HL-60 (cell line): ENCODE measurements around the gene SALL1.

Source experiments
- DNase-seq, 2 experiments: peaks; one replicate each; pipeline ENCODE4 v3.0.0-alpha.2; 2010 to 2020; ENCODE audit warnings: low read depth in 1 of 2, low spot score in 1 of 2
- H3K27ac ChIP-seq: fragments of 250-450 bp; sonication (Bioruptor Pico); replicated peaks from 2 replicates; pipeline ENCODE4 v1.5.1; 2020; ENCODE audit warnings: mild to moderate bottlenecking, moderate library complexity
- H3K27me3 ChIP-seq: fragments of 250-450 bp; sonication (Bioruptor Pico); 2 replicates; pipeline ENCODE4 v1.5.1; 2021; ENCODE audit warnings: mild to moderate bottlenecking, moderate library complexity; ENCODE audit not compliant: insufficient read depth, poor library complexity, severe bottlenecking
- H3K4me3 ChIP-seq: replicated peaks from 2 replicates; pipeline ENCODE4 v1.5.1; 2011; ENCODE audit warnings: mild to moderate bottlenecking, control low read depth, low read length; ENCODE audit not compliant: insufficient read depth
- GABPA ChIP-seq: IDR thresholded peaks from 2 replicates; pipeline ENCODE4 v1.6.1; 2012; ENCODE audit warnings: low read depth
- POLR2AphosphoS5 ChIP-seq: IDR thresholded peaks from 2 replicates; pipeline ENCODE4 v1.6.1; 2012; ENCODE audit warnings: low read depth
- SPI1 ChIP-seq: IDR thresholded peaks from 2 replicates; pipeline ENCODE4 v1.6.1; 2012; ENCODE audit warnings: low read depth, mild to moderate bottlenecking, borderline replicate concordance
- TF ChIP-seq, protein P1 (sequence below): IDR thresholded peaks from one replicate; pipeline ENCODE4 v1.5.1; 2011; ENCODE audit warnings: low read length, control low read depth, inconsistent platforms; ENCODE audit not compliant: insufficient read depth
- TF ChIP-seq, protein P2 (sequence below): IDR thresholded peaks from 2 replicates; pipeline ENCODE4 v1.6.1; 2012; ENCODE audit warnings: low read depth; ENCODE audit not compliant: insufficient replicate concordance

Gene SALL1

DNA sequence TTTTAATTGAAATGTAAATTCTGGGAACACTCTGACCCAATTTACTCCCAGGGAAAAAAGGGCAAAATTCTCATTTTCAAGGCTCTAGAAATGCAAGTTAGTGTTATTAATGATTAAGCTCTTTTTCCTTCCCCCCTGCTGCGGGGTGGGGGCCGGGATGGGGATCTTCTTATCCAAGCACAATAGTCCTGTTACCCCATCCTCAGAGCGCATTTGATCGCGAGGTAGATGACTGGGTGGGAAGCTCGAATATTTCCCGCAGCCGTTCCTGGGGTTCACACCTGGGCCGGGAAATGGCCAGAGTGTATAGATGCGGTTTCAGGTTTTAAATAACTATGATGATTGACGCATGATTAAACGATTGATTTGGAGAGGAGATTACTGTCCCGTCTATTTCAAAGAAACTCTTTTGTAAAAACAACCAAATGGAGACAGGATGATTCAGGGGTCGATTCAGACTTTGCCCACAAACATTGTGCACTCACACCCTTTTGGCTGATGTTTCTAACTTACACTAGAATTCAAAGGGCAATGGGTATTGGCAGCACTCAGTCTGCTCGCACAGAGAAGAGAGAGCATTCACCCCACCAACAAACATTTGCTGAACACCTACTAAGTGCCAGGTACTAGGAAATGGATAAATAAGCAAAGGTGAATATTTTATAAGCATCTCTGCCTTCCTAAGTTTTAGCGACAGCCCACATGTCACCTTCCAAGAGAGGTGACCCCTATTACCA, 55.0 kb downstream of the SALL1 start:
- no peak for DNase-seq
- Histone ChIP-seq H3K27me3 (peaks cover 6% of the 10 kb centered on the region), H3K4me3 (no peak overlapping the region), H3K27ac (no peak overlapping the region)
- TF ChIP-seq, protein P1, sequence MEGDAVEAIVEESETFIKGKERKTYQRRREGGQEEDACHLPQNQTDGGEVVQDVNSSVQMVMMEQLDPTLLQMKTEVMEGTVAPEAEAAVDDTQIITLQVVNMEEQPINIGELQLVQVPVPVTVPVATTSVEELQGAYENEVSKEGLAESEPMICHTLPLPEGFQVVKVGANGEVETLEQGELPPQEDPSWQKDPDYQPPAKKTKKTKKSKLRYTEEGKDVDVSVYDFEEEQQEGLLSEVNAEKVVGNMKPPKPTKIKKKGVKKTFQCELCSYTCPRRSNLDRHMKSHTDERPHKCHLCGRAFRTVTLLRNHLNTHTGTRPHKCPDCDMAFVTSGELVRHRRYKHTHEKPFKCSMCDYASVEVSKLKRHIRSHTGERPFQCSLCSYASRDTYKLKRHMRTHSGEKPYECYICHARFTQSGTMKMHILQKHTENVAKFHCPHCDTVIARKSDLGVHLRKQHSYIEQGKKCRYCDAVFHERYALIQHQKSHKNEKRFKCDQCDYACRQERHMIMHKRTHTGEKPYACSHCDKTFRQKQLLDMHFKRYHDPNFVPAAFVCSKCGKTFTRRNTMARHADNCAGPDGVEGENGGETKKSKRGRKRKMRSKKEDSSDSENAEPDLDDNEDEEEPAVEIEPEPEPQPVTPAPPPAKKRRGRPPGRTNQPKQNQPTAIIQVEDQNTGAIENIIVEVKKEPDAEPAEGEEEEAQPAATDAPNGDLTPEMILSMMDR = no peak
- TF ChIP-seq GABPA = no peak
- no peak for TF ChIP-seq POLR2AphosphoS5
- TF ChIP-seq, protein P2, sequence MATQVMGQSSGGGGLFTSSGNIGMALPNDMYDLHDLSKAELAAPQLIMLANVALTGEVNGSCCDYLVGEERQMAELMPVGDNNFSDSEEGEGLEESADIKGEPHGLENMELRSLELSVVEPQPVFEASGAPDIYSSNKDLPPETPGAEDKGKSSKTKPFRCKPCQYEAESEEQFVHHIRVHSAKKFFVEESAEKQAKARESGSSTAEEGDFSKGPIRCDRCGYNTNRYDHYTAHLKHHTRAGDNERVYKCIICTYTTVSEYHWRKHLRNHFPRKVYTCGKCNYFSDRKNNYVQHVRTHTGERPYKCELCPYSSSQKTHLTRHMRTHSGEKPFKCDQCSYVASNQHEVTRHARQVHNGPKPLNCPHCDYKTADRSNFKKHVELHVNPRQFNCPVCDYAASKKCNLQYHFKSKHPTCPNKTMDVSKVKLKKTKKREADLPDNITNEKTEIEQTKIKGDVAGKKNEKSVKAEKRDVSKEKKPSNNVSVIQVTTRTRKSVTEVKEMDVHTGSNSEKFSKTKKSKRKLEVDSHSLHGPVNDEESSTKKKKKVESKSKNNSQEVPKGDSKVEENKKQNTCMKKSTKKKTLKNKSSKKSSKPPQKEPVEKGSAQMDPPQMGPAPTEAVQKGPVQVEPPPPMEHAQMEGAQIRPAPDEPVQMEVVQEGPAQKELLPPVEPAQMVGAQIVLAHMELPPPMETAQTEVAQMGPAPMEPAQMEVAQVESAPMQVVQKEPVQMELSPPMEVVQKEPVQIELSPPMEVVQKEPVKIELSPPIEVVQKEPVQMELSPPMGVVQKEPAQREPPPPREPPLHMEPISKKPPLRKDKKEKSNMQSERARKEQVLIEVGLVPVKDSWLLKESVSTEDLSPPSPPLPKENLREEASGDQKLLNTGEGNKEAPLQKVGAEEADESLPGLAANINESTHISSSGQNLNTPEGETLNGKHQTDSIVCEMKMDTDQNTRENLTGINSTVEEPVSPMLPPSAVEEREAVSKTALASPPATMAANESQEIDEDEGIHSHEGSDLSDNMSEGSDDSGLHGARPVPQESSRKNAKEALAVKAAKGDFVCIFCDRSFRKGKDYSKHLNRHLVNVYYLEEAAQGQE = no peak
- TF ChIP-seq SPI1 = no peak

DNA sequence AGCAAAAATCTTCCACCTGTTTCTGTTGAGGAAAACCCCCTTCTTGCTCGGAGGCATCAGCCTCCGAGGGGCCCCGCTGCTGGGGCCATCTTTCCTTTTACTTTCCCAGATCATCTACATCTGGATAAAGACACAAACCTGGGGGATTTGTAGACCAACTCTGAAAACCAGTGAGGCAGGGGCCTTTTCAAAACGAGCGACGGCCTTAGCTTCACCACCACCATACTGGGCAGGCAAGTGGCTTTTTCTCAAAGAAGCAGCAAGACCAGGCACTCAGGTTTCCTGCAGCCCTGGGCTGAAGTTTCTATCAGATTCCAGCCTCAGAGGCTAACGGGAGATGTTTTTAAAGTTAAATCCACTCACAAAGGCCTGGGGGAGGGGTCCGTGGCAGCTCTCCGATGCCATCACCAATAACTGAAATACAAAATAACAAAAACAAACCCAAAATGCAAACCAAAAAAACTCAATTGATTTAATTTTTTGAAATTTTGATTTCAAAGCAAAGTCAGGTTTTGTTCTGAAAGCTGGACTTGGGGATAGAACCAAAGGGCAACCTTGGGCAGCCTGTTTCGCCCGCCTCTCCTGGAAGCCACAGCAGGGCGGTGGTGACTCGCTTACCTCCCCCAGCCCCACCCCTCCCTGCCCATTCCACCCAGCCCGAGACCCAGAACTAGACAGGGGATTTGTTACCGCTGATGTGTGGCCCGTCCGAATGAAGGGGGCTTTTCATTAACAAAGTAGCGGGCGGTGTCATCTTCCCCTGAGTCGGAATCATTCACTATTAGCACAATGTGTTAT, 55.8 kb downstream of the SALL1 start:
- no peak for DNase-seq

DNA sequence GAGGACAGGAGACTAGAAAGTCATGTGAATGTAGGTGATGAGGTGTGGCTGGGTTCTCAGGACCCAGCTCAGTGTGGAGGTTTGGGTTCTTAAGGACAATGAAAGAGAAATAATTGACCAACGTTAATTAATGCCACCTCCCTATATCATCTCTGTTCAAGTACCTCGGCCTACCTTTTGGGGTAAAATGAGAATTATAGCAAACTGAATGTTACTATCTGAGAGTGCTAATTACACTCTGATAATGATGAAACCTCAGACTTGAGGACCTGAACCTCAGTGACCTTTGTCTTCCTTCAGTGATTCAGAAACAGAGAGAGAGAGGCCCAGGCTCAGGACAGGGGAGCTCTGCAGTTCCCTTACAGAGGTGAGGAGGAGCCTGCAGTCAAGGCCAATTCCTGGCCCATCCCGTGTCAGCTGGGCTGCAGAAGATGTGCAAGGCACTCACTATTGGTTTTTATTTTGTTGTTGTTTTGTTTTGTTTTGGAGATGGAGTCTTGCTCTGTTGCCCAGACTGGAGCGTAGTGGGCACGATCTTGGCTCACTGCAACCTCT, 57.3 kb downstream of the SALL1 start:
- Histone ChIP-seq H3K27me3 (peaks cover 6% of the 10 kb centered on the region), H3K27ac (no peak overlapping the region), H3K4me3 (no peak overlapping the region)
- TF ChIP-seq GABPA (no peak), POLR2AphosphoS5 (no peak), SPI1 (no peak)
- TF ChIP-seq, protein P1 = no peak
- TF ChIP-seq, protein P2 = no peak
- DNase-seq = no peak

More for the DNA sequence above, 55.8 kb downstream of the SALL1 start:
- Histone ChIP-seq H3K27ac (no peak overlapping the region), H3K27me3 (peaks cover 6% of the 10 kb centered on the region), H3K4me3 (no peak overlapping the region)
- TF ChIP-seq, protein P1 = no peak
- no peak for TF ChIP-seq GABPA
- TF ChIP-seq, protein P2 = no peak
- TF ChIP-seq POLR2AphosphoS5 = no peak
- TF ChIP-seq SPI1 = no peak
